Measurements from ENCODE around the gene MYO15A.

MYO15A gene, protein sequence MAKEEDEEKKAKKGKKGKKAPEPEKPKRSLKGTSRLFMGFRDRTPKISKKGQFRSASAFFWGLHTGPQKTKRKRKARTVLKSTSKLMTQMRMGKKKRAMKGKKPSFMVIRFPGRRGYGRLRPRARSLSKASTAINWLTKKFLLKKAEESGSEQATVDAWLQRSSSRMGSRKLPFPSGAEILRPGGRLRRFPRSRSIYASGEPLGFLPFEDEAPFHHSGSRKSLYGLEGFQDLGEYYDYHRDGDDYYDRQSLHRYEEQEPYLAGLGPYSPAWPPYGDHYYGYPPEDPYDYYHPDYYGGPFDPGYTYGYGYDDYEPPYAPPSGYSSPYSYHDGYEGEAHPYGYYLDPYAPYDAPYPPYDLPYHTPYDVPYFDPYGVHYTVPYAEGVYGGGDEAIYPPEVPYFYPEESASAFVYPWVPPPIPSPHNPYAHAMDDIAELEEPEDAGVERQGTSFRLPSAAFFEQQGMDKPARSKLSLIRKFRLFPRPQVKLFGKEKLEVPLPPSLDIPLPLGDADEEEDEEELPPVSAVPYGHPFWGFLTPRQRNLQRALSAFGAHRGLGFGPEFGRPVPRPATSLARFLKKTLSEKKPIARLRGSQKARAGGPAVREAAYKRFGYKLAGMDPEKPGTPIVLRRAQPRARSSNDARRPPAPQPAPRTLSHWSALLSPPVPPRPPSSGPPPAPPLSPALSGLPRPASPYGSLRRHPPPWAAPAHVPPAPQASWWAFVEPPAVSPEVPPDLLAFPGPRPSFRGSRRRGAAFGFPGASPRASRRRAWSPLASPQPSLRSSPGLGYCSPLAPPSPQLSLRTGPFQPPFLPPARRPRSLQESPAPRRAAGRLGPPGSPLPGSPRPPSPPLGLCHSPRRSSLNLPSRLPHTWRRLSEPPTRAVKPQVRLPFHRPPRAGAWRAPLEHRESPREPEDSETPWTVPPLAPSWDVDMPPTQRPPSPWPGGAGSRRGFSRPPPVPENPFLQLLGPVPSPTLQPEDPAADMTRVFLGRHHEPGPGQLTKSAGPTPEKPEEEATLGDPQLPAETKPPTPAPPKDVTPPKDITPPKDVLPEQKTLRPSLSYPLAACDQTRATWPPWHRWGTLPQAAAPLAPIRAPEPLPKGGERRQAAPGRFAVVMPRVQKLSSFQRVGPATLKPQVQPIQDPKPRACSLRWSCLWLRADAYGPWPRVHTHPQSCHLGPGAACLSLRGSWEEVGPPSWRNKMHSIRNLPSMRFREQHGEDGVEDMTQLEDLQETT (N-terminal part only)

DNA sequence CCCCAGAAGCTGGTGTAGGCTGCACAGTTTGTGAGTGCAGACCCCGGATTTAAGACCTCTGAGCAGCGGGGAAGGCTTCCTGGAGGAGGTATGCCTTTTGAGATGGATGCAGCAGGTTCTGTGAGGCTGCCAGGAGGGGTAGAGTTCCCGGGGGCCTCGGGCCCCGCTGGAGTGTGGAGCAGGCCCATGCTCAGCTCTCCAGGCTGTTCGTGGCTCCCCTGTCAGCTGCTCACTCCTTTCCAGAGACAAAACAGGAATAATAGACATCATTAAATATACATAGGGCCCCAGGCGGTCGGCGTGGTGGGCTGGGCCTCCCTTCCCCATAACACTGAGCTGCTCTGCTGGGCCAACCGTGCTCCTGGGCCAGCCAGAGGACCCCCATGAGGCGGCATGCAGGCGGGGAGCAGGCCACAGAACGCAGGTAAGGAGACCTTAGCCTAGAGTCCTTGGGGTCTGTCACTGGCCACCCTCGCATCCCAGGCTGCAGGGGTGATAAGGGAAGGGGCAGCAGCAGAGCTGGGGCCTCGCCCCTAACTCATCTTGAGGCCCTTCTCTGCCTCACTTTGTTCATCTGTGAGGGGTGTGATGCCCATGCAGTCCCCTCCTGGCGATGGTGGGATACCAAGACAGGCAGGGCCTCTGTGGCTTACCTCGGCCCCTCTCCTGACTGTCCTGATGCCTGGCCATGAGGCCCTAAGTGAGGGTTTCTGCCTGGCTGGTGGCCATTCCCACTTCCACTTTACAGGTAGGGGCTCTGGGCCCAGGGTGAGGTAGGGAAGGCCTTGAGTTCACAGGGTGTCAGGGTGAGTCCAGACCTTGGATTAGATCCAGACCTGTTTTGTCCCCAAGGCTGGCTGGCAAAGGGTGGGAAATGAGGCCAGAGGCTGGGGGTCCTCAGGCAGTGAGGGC is at the start of gene MYO15A:
MYO15A (plus strand) TSS at position 356 of the 912 bp plus-strand sequence. CDS start 10,045 bp downstream, outside the sequence.
- DNase-seq: no peak

DNA sequence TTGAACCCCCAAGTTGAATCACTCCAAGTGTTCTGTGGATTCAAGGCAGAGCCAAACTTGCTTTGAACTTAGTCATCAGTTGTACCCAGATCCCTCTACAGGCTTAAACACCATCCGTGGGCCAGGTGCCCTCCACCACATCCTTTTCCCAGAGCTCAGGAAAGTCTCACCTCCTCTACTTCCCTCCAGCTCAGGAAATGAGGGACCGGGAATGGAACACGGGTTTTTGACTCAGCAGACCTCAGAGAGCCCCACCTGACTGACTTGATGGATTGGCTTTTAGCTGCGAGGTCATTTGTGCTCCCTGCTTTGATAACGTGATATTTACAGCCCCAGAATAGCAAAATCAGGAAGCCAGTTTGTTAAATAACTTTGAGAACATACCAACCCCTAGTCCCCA is 49.3 kb upstream of the MYO15A start:
- DNase-seq: no peak

DNA sequence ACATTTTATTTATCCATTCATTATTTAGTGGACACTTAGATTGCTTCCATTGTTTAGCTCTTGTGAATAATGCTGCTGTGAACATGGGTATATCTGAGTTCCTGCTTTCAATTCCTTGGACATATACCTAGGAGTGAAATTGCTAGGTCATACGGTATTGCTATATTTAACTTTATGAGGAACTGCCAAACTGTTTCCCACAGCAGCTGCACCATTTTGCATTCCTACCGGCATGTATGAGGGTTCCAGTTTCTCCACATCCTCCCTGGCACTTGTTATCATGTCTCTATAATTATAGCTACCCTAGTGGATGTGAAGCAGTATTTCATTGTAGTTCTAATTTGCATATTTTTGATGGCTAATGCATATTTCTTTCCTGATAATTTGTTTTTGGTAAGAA is 44.5 kb upstream of the MYO15A start:
- DNase-seq: no peak

DNA sequence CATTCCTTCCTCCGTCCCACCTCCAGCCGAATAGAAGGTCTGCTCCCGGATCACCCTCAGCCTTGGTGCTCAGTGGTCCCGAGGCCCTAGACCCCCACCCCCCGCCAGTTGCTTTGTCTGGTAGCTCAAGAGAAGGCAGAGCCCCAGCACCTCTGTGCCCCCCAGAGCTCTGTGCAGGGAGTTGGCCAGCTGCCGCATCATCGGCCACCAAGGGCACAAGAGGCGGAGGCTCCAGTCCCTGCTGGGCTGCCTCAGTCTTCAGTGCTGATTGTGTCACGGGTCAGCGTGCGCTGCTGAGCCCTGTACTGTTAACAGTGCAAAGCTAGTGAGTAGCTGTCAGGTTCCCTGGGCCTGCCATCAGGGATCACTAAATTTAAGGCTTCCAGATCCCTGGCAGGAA is 43.0 kb upstream of the MYO15A start:
- DNase-seq: no peak

DNA sequence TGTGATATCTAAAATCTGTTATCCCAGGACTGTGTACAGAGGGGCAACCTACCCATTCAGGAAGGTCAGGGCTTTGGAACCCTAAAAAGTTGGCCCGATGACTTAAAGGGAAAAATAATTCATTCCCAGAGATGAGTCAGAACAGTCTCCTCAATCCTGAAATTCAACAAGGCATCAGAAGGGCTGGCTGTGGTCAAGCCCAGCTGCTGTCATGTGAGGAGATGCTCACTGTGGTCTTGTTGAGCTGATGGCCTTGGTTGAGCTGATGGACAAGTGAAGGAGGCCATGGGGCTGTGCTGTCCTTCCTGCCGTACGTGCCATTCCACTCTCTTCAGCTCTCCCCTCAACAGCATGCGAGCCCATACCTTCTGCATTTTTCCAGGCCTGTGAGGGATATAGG is 41.7 kb upstream of the MYO15A start:
- no peak for DNase-seq

DNA sequence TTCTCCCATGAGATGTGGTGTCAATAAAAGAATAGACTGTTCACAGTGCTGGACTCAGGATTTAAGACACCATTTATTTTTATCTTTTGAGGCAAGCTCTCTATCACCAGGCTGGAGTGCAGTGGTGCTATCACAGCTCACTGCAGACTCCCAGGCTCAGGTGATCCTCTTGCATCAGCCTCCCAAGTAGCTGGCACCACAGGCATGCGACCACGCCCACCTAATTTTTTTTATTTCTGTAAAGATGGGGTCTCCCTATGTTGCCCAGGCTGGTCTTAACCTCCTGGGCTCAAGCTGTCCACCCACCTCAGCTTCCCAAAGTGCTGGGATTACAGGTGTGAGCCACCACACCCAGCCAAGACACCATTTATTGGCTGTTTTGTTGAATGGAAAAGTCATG is 39.5 kb upstream of the MYO15A start:
- DNase-seq: no peak

DNA sequence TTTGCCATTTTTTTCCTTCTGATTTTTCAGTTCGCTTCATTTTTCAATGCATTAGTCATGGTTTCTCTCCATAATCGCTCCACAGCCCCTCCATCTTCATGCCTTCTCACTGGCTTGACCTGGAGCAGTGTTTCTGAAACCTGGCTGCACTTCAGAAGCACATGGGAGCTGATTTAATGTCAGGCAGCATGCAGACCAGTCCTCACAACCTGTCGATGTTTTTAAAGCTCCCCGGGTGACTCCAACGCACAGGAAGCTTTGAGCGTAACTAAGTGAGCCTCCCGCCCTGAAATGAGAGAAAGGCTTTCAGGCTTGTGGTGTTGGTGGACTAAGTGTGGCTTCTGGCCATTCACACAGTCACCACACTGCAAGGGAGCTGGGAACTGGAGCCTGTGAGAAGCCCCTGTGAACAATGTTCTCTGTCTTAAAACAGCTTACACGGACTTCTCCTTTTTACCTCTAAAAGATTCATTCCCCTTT is 37.7 kb upstream of the MYO15A start:
- DNase-seq: no peak

DNA sequence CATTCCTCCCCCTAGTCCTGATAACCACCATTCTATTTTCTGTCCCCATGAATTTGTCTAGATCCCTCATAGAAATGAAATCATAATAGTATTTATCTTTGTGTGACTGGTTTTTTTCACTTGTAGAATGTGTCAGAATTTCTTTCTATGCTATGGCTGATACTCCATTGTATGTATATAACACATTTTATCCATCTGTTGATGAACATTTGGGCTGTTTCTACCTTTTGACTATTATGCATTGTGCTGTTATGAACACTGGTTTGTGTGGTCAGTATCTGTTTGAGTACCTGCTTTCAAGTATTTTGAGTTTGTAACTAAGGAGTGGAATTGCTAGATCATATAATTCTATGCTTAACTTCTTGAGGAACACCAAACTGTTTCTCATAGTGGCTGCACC is 36.8 kb upstream of the MYO15A start:
- DNase-seq: no peak

DNA sequence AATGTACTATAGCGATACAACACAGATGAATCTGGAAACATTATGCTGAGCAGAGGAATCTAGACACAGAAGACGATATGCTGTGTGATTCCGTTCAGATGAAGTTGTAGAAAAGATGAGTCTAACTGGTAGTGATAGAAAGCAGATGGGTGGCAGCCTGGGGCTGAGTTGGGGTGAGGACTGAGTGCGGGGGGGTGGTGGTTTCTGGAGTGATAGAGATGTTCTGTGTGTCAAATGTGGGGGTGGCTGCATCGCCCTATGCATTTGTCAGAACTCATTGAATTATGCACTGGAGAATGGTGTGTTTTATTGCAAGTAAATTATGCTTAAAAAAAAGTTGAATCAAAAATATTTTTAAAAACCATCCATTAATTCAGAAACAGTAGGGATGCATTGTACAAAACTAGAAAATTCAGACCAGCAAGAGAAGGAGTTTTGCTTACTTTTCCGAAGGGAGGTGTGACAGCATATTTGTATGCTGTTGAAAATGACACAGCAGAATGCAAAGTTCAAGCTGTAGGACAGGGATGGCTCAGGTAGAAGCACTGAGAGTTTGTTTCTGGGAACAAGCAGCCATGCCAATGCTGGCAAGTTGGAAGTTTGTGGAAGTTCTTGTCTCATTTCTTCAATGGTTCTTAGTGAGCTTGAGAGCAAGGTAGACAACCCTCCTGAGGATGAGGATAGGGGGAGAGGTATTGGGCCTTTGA is 33.8 kb upstream of the MYO15A start:
- no peak for DNase-seq

DNA sequence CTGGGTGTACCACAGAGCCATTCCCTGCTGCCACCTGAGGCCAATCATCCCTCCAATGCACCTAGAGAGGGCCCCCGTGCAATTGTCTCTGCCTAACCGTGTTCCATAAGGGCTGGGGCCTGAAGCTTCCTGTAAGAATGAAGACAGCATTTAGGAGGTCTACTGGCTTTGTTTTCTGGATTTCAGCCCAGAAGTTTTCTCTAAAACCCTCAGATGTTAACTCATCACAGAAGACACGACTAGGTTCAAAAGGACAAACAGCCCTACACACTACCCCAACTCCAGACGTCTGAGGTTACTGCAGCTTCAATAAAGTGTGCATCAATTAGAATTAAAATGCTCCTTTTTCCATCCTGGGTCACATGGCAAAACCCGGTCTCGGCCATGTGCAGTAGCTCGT is 31.6 kb upstream of the MYO15A start:
- DNase-seq: no peak

DNA sequence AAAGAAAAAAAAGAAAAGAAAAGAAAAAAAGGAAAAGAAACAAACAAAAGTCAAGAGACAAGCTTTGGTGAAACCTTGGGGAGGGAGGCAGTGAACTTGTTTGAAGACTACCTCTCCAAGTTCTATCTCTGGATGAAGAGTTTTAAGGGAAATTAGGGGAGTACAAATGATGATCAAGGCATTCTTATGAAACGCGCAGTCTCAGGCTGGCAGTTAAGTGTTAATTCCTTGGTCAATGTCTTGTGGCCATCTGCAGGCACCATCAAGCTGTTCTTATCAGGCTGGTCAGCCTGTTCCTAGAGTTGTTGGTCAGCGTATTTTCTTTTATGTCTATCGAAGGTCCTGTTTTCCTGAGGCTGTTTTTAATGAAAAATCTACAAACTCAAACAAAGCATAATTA is 29.0 kb upstream of the MYO15A start:
- no peak for DNase-seq

DNA sequence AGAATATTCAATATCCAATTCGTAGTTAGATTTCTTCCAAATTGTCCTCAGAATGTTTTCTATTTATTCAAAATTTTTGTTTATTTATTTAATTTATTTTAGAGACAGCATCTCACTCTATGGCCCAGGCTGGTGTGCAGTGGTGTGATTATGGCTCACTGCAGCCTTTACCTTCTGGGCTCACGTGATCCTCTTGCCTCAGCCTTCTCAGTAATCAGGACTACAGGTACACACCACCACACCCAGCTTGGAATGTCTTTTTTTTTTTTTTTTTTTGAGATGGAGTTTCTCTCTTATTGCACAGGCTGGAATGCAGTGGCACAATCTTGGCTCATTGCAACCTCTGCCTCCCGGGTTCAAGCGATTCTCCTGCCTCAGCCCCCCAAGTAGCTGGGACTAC is 24.3 kb upstream of the MYO15A start:
- no peak for DNase-seq

DNA sequence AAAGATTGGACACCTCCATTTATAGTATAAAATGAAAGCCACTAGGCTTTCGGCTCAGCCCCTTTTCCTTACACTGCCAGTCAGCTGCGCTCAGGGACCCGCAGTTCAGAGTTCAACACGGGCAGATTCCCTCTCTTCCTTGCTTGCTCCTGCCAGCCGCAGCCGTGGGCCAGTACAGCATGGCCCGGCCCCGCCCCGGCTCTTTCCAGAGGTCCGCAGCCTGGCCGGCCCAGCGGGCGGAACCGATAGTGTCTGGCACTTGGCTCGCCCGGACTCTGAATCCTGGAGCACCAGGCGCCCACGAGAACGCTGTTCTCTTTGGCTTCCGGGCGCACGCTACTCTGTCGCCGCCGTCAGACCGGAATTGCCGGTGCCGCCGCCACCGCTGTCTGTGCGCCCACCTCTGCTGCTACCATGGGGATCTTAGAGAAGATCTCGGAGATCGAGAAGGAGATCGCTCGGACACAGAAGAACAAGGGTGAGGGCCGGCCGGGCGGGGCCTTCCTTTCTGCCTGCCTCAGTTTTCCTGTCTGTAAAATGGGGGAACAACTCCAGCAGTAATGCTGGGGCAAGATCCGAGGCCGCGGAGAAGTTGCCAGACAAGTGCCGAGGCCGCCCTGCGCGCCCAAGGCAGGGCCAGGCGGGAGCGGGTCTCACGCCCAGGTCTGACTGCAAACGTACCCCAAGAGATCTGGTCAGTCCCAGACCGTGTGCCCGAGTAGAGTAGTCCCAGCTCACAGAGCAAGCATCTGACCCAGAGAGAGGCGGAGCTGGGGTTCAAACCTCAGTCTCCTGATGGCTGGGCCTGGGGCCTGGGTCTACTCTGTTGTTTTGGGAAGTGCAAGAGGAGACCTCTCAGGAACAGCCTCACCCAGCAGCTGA is 20.7 kb upstream of the MYO15A start, which contains the start of gene DRG2:
DRG2 (plus strand) TSS at position 339 of the 882 bp plus-strand sequence; CDS start at position 415, 76 bp downstream.
- DNase-seq: peak; percentile 83

DNA sequence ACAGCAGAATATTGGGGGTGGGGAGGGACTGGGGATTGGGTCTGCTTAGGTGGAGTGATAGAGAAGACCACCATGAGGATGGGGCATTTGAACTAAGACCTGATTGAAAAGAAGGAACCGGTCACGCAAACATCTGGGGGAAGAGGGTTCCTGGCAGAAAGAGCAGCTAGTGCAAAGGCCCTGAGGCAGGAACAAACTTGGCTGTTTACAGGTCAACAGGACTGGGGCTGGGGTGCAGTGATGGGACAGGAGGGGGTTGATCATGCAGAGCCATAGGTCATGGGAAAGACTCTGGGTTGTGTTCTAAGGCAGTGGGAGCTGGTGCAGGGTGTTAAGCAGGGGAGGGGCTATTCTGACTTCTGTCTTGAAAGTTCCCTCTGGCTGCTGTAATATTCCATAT is 18.9 kb upstream of the MYO15A start:
- DNase-seq: no peak

DNA sequence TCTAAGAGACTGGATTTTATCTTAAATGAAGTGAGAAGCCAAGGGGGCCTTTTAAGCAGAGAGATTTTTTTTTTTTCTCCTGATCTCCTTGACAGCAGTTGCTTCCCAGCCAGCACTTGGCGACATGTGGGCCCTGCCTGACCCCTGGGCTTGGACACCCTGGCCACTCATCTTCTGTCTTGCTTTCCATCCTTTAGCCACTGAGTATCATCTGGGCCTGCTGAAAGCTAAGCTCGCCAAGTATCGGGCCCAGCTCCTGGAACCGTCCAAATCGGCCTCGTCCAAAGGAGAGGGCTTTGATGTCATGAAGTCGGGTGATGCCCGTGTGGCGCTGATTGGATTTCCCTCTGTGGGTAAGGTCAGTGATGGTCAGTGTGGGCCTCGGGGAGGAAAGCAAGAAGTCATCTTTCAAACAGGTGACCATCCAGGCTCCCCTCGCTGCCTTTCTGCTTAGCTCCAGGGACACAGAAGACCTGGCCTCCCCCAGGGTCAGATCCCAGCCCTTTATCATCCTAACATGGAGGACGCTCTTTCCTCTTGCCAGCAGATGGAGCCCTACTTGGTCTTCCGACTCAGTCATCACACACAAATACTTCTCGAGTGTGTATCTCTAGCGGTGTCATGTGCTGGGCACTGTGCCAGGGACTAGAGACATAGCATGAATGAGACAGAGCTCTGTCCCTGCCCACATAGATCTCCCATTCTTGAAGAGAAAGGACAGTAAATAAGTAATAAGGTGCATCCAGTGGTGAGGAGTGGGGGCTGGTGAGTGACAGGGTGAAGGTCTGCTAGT is 14.7 kb upstream of the MYO15A start:
- DNase-seq: no peak

DNA sequence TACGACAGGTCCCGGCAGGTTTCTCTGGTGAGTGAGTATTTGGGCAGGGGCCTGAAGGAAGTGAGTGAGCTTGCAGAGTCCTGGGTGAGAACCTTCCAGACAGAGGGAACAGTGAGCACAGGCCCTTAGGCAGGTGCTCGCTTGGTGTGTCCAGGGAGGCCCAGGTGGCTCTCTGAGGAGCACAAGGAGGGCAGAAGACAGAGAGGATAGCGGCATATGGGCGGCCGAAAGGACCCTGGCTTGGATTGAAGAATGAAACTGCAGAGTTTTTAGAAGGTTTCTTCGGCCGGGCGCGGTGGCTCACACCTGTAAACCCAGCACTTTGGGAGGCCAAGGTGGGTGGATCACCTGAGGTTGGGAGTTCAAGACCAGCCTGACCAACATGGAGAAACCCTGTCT is 14.1 kb upstream of the MYO15A start:
- no peak for DNase-seq

DNA sequence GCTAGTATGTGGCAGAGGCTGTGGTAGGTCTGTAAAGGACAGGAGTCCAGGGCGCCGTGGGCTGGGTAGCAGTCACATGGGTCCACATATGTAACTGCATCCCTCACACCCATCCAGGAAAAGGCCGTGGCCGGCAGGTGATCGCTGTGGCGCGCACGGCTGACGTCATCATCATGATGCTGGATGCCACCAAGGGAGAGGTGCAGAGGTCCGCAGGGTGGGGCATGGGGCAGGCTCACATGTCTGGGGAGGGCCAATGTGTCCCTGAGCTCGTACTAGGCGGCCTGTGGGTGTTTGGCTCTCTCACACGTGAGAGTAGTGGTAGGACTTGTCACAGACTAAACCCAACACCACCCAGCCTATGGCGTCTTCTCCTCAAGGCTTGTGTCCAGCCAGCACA is 9.0 kb upstream of the MYO15A start:
- DNase-seq: no peak

DNA sequence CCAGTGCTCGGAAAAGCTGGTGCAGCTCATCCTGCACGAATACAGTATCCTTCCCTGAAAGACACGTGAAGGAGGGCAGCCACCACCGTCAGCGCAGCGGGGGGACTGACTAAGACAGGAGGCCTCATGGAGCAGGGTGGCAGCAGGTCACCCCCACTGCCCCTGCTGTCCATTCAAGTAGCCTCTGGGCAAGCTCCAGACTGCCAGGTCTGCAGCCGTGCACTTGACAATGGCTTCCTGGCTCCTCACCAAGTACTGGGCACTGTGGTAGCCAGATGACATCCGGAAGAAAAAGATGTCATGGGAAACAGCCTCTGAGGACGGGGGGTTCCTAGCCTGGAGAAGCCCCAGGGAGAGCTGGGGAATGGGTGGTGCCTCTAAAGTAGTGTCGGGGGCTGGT is 7.9 kb upstream of the MYO15A start:
- DNase-seq: no peak

DNA sequence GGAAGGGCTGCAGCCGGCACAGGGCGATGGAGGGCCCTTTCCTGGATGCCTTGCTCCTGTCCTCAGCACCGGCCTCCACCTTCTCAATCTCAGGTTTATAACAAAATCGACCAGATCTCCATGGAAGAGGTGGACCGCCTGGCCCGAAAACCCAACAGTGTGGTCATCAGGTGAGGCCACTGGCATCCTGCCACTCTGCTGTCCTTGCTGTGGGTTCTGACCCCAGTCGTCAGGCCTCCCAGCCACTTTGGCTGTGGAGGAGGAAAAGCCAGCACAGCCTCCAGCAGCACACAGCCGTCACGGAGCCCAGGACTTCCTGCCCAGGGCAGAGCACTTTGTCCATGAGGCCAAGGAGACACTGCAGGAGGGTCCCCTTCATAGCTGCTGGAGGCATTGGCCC is 6.7 kb upstream of the MYO15A start:
- DNase-seq: no peak

Measured in activated T-cell treated with anti-CD3 and anti-CD28 coated beads for 4 hours (primary cell).